RWPE1 (cell line): ENCODE results near the gene FTSJ1.
A peak's percentile ranks its signal among the peaks of the same experiment; 100 is the strongest.

ENCODE experiments used
- CTCF ChIA-PET: fragments of 350-600 bp; sonication (Branson Sonifier 250); formaldehyde crosslinking; extraction: SDS; loops from one replicate; lab custom pipeline; 2021; lab: Yijun Ruan, JAX
- POLR2A ChIA-PET: fragments of 400-600 bp; formaldehyde crosslinking; extraction: SDS; loops from one replicate; lab custom pipeline; 2020; ENCODE audit warnings: antibody characterized with exemption; ENCODE audit not compliant: low non-redundant PET; lab: Yijun Ruan, JAX
- DNase-seq: peaks from one replicate; pipeline ENCODE4 v3.0.0; 2012; ENCODE audit warnings: low spot score
- H3K27ac ChIP-seq: fragments of 450-650 bp; 2 replicates; pipeline ENCODE4 v1.5.1; 2017
- TF ChIP-seq, protein P1 (sequence below): fragments of 450-650 bp; conservative IDR thresholded peaks from 2 replicates; pipeline ENCODE4 v1.5.1; 2017; ENCODE audit warnings: low read depth, mild to moderate bottlenecking

FTSJ1 gene

DNA sequence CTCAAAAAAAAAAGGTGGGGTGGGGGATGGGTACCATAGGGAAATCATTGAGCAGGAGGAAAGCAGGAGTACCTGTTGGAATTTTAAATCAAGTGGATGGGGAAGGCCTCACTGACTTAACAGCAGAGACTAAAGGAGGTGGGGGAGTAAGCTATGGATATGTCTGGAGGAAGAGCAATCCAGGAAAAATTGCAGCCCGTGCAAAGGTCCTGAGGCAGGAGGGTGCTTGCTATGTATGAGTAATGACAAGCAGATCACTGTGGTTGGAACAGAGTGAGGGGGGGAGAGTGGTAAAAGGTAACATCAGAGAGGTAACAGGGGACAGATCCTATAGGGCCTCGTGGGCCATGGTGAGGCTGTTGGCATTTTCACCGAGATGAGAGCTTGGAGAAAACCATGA lies 4.1 kb downstream of the FTSJ1 start:
- POLR2A ChIA-PET: no interaction called here

DNA sequence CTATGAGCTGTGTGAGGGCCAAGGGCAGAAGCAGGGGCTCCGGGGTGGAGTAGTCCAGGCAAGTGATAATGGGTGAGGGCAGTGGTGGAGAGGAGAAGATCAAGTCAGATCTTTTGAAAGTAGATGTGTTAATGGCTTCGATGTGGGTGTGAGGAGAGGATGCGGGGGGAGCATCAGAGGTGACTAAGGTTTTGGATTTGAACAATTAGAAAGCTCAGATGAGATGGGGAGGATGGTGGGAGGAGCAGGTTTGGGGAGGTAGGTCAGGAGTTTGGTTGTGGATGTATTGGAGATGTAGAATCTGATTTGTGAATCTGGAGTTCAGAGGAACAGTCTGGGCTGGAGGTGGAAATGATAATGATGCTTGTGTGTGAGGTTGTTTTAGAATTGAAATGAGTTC lies 4.6 kb downstream of the FTSJ1 start:
- H3K27ac ChIP-seq: no peak overlapping the region; the same call in 1 of the 2 replicates
- no peak for DNase-seq
- ChIA-PET CTCF (no interaction called here), POLR2A (no interaction called here)
- TF ChIP-seq, protein P1, sequence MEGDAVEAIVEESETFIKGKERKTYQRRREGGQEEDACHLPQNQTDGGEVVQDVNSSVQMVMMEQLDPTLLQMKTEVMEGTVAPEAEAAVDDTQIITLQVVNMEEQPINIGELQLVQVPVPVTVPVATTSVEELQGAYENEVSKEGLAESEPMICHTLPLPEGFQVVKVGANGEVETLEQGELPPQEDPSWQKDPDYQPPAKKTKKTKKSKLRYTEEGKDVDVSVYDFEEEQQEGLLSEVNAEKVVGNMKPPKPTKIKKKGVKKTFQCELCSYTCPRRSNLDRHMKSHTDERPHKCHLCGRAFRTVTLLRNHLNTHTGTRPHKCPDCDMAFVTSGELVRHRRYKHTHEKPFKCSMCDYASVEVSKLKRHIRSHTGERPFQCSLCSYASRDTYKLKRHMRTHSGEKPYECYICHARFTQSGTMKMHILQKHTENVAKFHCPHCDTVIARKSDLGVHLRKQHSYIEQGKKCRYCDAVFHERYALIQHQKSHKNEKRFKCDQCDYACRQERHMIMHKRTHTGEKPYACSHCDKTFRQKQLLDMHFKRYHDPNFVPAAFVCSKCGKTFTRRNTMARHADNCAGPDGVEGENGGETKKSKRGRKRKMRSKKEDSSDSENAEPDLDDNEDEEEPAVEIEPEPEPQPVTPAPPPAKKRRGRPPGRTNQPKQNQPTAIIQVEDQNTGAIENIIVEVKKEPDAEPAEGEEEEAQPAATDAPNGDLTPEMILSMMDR: no peak

More for the DNA sequence above, 4.1 kb downstream of the FTSJ1 start:
- no peak for DNase-seq
- TF ChIP-seq, protein P1: no peak
- CTCF ChIA-PET: no interaction called here
- H3K27ac ChIP-seq: no peak overlapping the region; the same call in 1 of the 2 replicates

DNA sequence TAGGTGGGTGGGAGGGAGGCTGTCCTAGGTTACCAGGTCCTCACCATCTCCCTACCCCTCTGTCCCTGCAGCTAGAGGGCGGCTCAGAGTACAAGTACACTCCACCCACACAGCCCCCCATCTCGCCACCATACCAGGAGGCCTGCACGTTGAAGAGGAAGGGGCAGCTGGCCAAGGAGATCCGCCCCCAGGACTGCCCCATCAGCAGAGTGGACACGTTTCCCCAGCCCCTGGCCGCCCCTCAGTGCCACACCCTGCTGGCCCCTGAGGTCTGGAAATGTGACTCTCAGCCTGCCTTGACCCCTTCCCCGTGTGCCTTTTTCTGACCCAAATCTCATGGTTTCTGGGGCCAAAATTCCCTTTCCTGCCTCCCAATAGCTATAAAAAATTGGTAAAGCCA lies 6.5 kb downstream of the FTSJ1 start:
- ChIA-PET POLR2A (no interaction called here), CTCF (interaction anchor here (0.6 kb wide), 1 partner anchor 20 kb away, joined by 5 read pairs; no protein-coding TSS in a partner anchor)
- H3K27ac ChIP-seq: peak overlapping the region; percentile 49
- no peak for DNase-seq
- TF ChIP-seq, protein P1: no peak

DNA sequence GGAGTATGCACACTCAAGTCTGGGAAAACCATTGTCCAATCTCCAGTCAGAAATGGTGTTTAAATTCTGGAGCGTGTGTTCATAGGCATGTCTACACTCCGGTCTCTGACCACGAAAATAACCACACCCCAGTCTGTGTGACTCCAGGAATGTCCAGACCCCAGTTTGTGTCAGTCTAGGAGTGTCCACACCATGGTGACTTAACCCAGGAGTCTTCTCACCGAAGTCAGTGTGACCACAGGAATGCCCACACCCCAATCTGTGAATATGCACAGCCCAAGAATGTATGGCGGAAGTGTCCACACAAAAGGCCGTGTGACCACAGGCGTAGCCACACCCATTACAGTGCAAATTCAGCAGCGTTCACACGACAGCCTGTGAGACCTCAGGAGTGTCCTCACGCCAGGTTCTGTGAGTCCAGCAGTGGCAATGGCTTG lies 11.4 kb downstream of the FTSJ1 start:
- POLR2A ChIA-PET: interaction anchor here (0.6 kb wide), 1 partner anchor 32 kb away, joined by 3 read pairs; no protein-coding TSS in a partner anchor
- CTCF ChIA-PET: no interaction called here
- peak overlapping the region; percentile 94 for H3K27ac ChIP-seq
- peak; percentile 72 for DNase-seq
- TF ChIP-seq, protein P1: no peak

DNA sequence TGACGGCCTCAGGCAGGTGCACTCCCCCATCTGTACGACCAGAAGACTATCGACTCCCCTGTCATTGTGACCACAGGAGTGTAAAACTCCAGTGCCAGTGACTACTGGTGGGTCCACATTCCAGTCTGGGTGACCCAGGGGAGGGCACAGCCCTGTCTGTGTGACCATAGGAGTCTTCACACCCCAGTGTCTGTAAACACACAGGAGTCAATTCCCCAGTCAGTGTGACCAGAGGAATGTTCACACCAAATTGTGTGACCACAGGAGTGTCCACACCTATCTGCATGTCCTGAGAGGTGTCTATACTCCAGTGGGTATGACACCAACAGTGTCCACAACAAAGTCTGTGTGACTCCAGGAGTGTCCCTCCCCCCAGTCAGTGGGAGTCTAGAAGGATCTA lies 12.0 kb downstream of the FTSJ1 start:
- DNase-seq: no peak
- TF ChIP-seq, protein P1: no peak
- ChIA-PET CTCF (no interaction called here), POLR2A (interaction anchor here (0.6 kb wide), 1 partner anchor 32 kb away, joined by 3 read pairs; no protein-coding TSS in a partner anchor)
- H3K27ac ChIP-seq: peak overlapping the region; percentile 94

DNA sequence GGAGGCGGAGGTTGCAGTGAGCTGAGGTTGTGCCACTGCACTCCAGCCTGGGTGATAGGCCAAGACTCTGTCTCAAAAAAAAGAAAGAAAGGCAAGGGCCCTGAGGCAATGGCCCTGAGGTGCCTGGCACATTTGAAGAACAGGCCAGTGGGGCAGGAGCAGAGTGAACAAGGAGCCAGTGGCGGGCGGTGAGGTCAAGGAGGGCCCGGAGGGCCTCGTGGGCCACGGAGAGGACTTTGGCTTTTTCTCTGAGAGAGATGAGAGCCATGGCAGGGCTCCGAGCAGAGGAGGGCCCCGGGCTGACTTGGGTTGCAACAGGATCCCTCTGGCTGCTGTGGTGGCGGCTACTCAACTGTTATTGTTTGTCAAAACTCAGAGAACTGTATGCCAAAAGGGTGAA lies 13.3 kb downstream of the FTSJ1 start:
- ChIA-PET POLR2A (no interaction called here), CTCF (no interaction called here)
- H3K27ac ChIP-seq: peak overlapping the region; percentile 94
- no peak for DNase-seq
- TF ChIP-seq, protein P1: no peak
